HepG2 (cell line): ENCODE results near the gene TRERF1.
"Not testable (repeated sequence)": the region's sequence is repeated elsewhere in the genome, so short reads cannot be mapped to it uniquely, and the experiment has no call there.

Source experiments
- CTCF ChIP-seq: sonication (generic); formaldehyde crosslinking; IDR thresholded peaks from 2 replicates; pipeline ENCODE4 v1.5.0; 2020; ENCODE audit warnings: mild to moderate bottlenecking, missing genetic modification reagents, moderate library complexity
- ELF1 ChIP-seq: sonication (generic); formaldehyde crosslinking; IDR thresholded peaks from 2 replicates; pipeline ENCODE4 v1.4.0; 2020; ENCODE audit warnings: missing genetic modification reagents
- EP300 ChIP-seq, 3 experiments: sonication (generic) in 1 of 3; formaldehyde crosslinking in 1 of 3; IDR thresholded peaks; 2 replicates each; pipeline versions ENCODE4 v1.5.1 to v1.6.1; 2011 to 2020; ENCODE audit warnings: low read depth in 2 of 3, low read length in 2 of 3, borderline replicate concordance in 1 of 3, improper control_type of control experiment in 1 of 3, mild to moderate bottlenecking in 1 of 3, missing genetic modification reagents in 1 of 3, moderate library complexity in 1 of 3
- HNRNPL ChIP-seq: fragments of 200-400 bp; formaldehyde crosslinking; IDR thresholded peaks from 2 replicates; pipeline ENCODE4 v1.6.1; 2017; ENCODE audit warnings: mild to moderate bottlenecking, low read depth, low read length
- MYC ChIP-seq: sonication (generic); formaldehyde crosslinking; IDR thresholded peaks from 2 replicates; pipeline ENCODE4 v1.9.0; 2021; ENCODE audit warnings: missing genetic modification reagents, borderline replicate concordance
- MYNN ChIP-seq: sonication (generic); formaldehyde crosslinking; IDR thresholded peaks from 2 replicates; pipeline ENCODE4 v1.4.0; 2020; ENCODE audit warnings: mild to moderate bottlenecking, low read depth, missing genetic modification reagents
- SP1 ChIP-seq, 2 experiments: fragments of 450-650 bp in 1 of 2; sonication (generic) in 1 of 2; formaldehyde crosslinking in 1 of 2; IDR thresholded peaks; 2 replicates each; pipeline versions ENCODE4 v1.4.0 to v1.6.1; 2016 to 2020; ENCODE audit warnings: missing genetic modification reagents in 1 of 2
- SRSF9 ChIP-seq: fragments of 200-400 bp; formaldehyde crosslinking; IDR thresholded peaks from 2 replicates; pipeline ENCODE4 v1.6.1; 2018; ENCODE audit warnings: borderline replicate concordance, mild to moderate bottlenecking, low read depth, low read length; ENCODE audit not compliant: insufficient read depth, poor library complexity, severe bottlenecking
- TARDBP ChIP-seq: sonication (generic); formaldehyde crosslinking; IDR thresholded peaks from 2 replicates; pipeline ENCODE4 v1.8.0; 2022; ENCODE audit warnings: mild to moderate bottlenecking, missing genetic modification reagents
- UBTF ChIP-seq: sonication (generic); formaldehyde crosslinking; IDR thresholded peaks from 2 replicates; pipeline ENCODE4 v1.4.0; 2020; ENCODE audit warnings: mild to moderate bottlenecking, missing genetic modification reagents
- ZBTB42 ChIP-seq: sonication (generic); formaldehyde crosslinking; IDR thresholded peaks from 2 replicates; pipeline ENCODE4 v1.5.0; 2020; ENCODE audit warnings: mild to moderate bottlenecking, missing genetic modification reagents
- ZNF263 ChIP-seq: sonication (generic); formaldehyde crosslinking; IDR thresholded peaks from 2 replicates; pipeline ENCODE4 v1.4.0; 2020; ENCODE audit warnings: missing genetic modification reagents
- ZNF530 ChIP-seq: sonication (generic); formaldehyde crosslinking; IDR thresholded peaks from 2 replicates; pipeline ENCODE4 v1.5.0; 2020; ENCODE audit warnings: low read depth, mild to moderate bottlenecking, missing genetic modification reagents

- TF ChIP-seq TARDBP (CRISPR knock-in tag); ZNF530 (CRISPR knock-in tag); MYNN (CRISPR knock-in tag); HNRNPL; CTCF (CRISPR knock-in tag); ZNF263 (CRISPR knock-in tag); ZBTB42 (CRISPR knock-in tag); SP1 (IDR thresholded peaks at IDR 0.05); SP1 (CRISPR knock-in tag; IDR thresholded peaks at IDR 0.05); EP300 (IDR thresholded peaks at IDR 0.05; ENCODE audit: low read depth in 2 of 2, low read length in 2 of 2); EP300 (CRISPR knock-in tag; IDR thresholded peaks at IDR 0.05; ENCODE audit: borderline replicate concordance); UBTF (CRISPR knock-in tag); SRSF9; MYC (CRISPR knock-in tag); ELF1 (CRISPR knock-in tag): not testable (repeated sequence)
These were observed 244.2 kb downstream of the TRERF1 start for GRCh38 chr6:42207559-42207958.
